PC-9 (cell line): Measurements from ENCODE around the gene SLC46A2. TPM values are rescaled to one million over a fixed set of nuclear protein-coding genes. Genes with fewer than 3 reads are reported as not detected.

Experiments
- BruUV-seq: library from RNA; stranded (reverse); fragments of 400-500 nt; replicated peaks from 2 replicates; lab custom pipeline; 2021; lab: Mats Ljungman, UMichigan
- CTCF ChIA-PET: fragments of 300-600 bp; sonication (Branson Sonifier 250); formaldehyde crosslinking; loops from one replicate; lab custom pipeline; 2022; ENCODE audit warnings: antibody characterized with exemption; lab: Charles Lee
- POLR2A ChIA-PET: fragments of 300-600 bp; sonication (Branson Sonifier 250); formaldehyde crosslinking; loops from one replicate; lab custom pipeline; 2022; ENCODE audit warnings: antibody characterized with exemption; ENCODE audit not compliant: unreplicated experiment; lab: Charles Lee
- DNase-seq, 2 experiments: peaks; one replicate each; pipeline versions ENCODE4 v3.0.0 to v3.0.0-alpha.2; 2015 to 2022; ENCODE audit warnings: mixed read lengths in 1 of 2
- H2AFZ ChIP-seq: fragments of 200-600 bp; sonication (generic); 2 replicates; pipeline ENCODE4 v1.8.1; 2017; ENCODE audit warnings: antibody characterized with exemption
- H3F3A ChIP-seq: fragments of 200-600 bp; sonication (generic); 2 replicates; pipeline ENCODE4 v1.8.1; 2017; ENCODE audit warnings: antibody characterized with exemption, mild to moderate bottlenecking, low read depth; ENCODE audit not compliant: insufficient read depth
- H3K27ac ChIP-seq: fragments of 200-600 bp; sonication (generic); 2 replicates; pipeline ENCODE4 v1.6.1; 2016; ENCODE audit warnings: mixed run types
- H3K27me3 ChIP-seq: fragments of 200-600 bp; sonication (generic); 2 replicates; pipeline ENCODE4 v1.6.1; 2016; ENCODE audit warnings: low read depth, mixed run types; ENCODE audit not compliant: insufficient read depth
- H3K36me3 ChIP-seq: fragments of 200-600 bp; sonication (generic); 2 replicates; pipeline ENCODE4 v1.6.1; 2016; ENCODE audit warnings: low read depth, mixed run types
- H3K4me1 ChIP-seq: fragments of 200-600 bp; sonication (generic); replicated peaks from 2 replicates; pipeline ENCODE4 v1.6.1; 2016; ENCODE audit warnings: mixed run types; ENCODE audit not compliant: insufficient read depth
- H3K4me2 ChIP-seq: fragments of 200-600 bp; sonication (generic); 2 replicates; pipeline ENCODE4 v1.6.1; 2017; ENCODE audit warnings: mixed run types
- H3K4me3 ChIP-seq: fragments of 200-600 bp; sonication (generic); 2 replicates; pipeline ENCODE4 v1.6.1; 2016; ENCODE audit warnings: mixed run types
- H3K79me2 ChIP-seq: fragments of 200-600 bp; sonication (generic); 2 replicates; pipeline ENCODE4 v1.6.1; 2017; ENCODE audit warnings: low read depth, mixed run types
- H3K9me2 ChIP-seq: fragments of 200-600 bp; sonication (generic); 2 replicates; pipeline ENCODE4 v1.8.1; 2017; ENCODE audit warnings: mild to moderate bottlenecking; ENCODE audit not compliant: insufficient read depth
- H3K9me3 ChIP-seq: fragments of 200-600 bp; sonication (generic); 2 replicates; pipeline ENCODE4 v1.8.1; 2016; ENCODE audit warnings: low read depth; ENCODE audit not compliant: insufficient read depth
- H4K20me1 ChIP-seq: fragments of 200-600 bp; sonication (generic); 2 replicates; pipeline ENCODE4 v1.8.1; 2017; ENCODE audit not compliant: insufficient read depth
- EZH2 ChIP-seq: fragments of 200-600 bp; sonication (generic); IDR thresholded peaks from 2 replicates; pipeline ENCODE4 v1.8.0; 2017; ENCODE audit warnings: antibody characterized with exemption, low read depth
- intact Hi-C: fragments of 100-400 bp; cut with micrococcal nuclease; formaldehyde crosslinking; loops from one replicate; pipeline ENCODE4 v1.10.0; 2022; ENCODE audit not compliant: unreplicated experiment
- total RNA-seq: library from RNA; stranded (reverse); gene quantifications from 2 replicates; pipeline ENCODE4 v1.2.3, GENCODE V29; 2021
- TF ChIP-seq, protein P1 (sequence below): fragments of 200-600 bp; sonication (generic); conservative IDR thresholded peaks from 2 replicates; pipeline ENCODE4 v1.6.1; 2017; ENCODE audit warnings: mixed run types, antibody characterized with exemption, mild to moderate bottlenecking, moderate library complexity

SLC46A2 gene
- total RNA-seq, 1 experiment from 2014 or later = not detected

- Histone ChIP-seq H3K9me2 (no peaks in the 10 kb centered on the region), H3K4me2 (no peak overlapping the region), H3K36me3 (no peaks in the 10 kb centered on the region), H3K4me1 (no peaks in the 10 kb centered on the region), H4K20me1 (no peaks in the 10 kb centered on the region), H3K27me3 (no peaks in the 10 kb centered on the region), H3K27ac (no peak overlapping the region), H3F3A (no peaks in the 10 kb centered on the region), H3K9me3 (no peaks in the 10 kb centered on the region), H3K4me3 (no peak overlapping the region), H3K79me2 (no peaks in the 10 kb centered on the region), H2AFZ (no peak overlapping the region)
- DNase-seq = no peak
- ChIA-PET CTCF (interaction anchor here (0.5 to 0.6 kb wide), 2 partner anchors 17 to 932 kb away, joined by 6 to 8 read pairs; no protein-coding TSS in a partner anchor), POLR2A (no interaction called here)
- BruUV-seq = no TSS peak
- intact Hi-C loops = no loop called here
- no peak for TF ChIP-seq EZH2
- TF ChIP-seq, protein P1, sequence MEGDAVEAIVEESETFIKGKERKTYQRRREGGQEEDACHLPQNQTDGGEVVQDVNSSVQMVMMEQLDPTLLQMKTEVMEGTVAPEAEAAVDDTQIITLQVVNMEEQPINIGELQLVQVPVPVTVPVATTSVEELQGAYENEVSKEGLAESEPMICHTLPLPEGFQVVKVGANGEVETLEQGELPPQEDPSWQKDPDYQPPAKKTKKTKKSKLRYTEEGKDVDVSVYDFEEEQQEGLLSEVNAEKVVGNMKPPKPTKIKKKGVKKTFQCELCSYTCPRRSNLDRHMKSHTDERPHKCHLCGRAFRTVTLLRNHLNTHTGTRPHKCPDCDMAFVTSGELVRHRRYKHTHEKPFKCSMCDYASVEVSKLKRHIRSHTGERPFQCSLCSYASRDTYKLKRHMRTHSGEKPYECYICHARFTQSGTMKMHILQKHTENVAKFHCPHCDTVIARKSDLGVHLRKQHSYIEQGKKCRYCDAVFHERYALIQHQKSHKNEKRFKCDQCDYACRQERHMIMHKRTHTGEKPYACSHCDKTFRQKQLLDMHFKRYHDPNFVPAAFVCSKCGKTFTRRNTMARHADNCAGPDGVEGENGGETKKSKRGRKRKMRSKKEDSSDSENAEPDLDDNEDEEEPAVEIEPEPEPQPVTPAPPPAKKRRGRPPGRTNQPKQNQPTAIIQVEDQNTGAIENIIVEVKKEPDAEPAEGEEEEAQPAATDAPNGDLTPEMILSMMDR = no peak
These were observed 30.2 kb downstream of the SLC46A2 start for GRCh38 chr9:112860451-112860850.

DNA sequence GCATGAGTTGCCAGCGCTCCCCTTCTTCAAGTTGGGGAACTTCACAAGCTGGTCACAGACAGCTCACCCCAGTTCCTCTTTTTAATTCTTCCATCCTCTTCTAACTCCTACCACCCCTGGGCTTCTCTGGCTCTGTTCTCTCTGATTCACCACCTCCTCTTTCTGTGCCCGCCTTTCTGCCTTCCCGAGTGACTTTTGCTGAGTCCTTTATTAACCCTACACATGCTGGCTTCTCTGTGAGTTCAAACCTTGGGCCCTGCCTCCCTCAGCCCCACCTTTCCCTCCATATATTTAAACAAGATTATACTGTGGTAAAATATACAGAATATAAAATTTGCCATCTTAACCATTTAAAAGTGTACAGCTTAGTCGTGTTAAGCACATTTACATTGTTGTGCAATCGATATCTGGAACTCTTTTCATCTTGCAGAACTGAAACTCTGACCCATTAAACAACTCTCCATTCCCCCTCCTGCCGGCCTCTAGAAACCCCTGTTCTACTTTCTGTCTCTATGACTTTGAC is 32.0 kb downstream of the SLC46A2 start:
- intact Hi-C loops = no loop called here
- Histone ChIP-seq H3K9me2 (no peaks in the 10 kb centered on the region), H3K4me2 (no peak overlapping the region), H3K9me3 (no peaks in the 10 kb centered on the region), H3K4me3 (no peak overlapping the region), H3K36me3 (no peaks in the 10 kb centered on the region), H4K20me1 (no peaks in the 10 kb centered on the region; the same call in 1 of the 2 replicates), H3K4me1 (no peaks in the 10 kb centered on the region), H3K27me3 (no peaks in the 10 kb centered on the region), H2AFZ (no peak overlapping the region), H3K79me2 (no peaks in the 10 kb centered on the region), H3K27ac (no peak overlapping the region), H3F3A (no peaks in the 10 kb centered on the region)
- no peak for TF ChIP-seq EZH2
- TF ChIP-seq, protein P1 = no peak
- CTCF ChIA-PET = no interaction called here
- POLR2A ChIA-PET = no interaction called here
- no TSS peak for BruUV-seq
- no peak for DNase-seq

GRCh38 chr9:112858005-112858404 is 32.7 kb downstream of the SLC46A2 start:
- Histone ChIP-seq H3K9me3 (no peaks in the 10 kb centered on the region), H4K20me1 (no peaks in the 10 kb centered on the region; the same call in 1 of the 2 replicates), H3K27me3 (no peaks in the 10 kb centered on the region), H3K9me2 (no peaks in the 10 kb centered on the region), H3K36me3 (no peaks in the 10 kb centered on the region), H2AFZ (no peak overlapping the region), H3K27ac (no peak overlapping the region), H3K79me2 (no peaks in the 10 kb centered on the region), H3F3A (no peaks in the 10 kb centered on the region), H3K4me3 (no peak overlapping the region), H3K4me1 (no peaks in the 10 kb centered on the region), H3K4me2 (no peak overlapping the region)
- BruUV-seq = no TSS peak
- POLR2A ChIA-PET = interaction anchor here (0.7 kb wide), 1 partner anchor 30 kb away, joined by 3 read pairs; no protein-coding TSS in a partner anchor
- TF ChIP-seq, protein P1 = no peak
- TF ChIP-seq EZH2 = no peak
- intact Hi-C loops = no loop called here
- DNase-seq = no peak
- CTCF ChIA-PET = no interaction called here
